ENCODE data around the gene SOX13.

GRCh38 chr1:204176049-204176448 is 103.1 kb downstream of the SOX13 start:
- TF ChIP-seq CTCF (IDR thresholded peaks at IDR 0.05) (no peak), POLR2A (IDR thresholded peaks at IDR 0.05) (no peak)
